GM13976 (cell line): ENCODE results near the gene PARPBP.
"Not testable (repeated sequence)": the region's sequence is repeated elsewhere in the genome, so short reads cannot be mapped to it uniquely, and the experiment has no call there.

Experiments used
- DNase-seq: peaks from one replicate; pipeline ENCODE4 v3.0.0; 2012; ENCODE audit warnings: low spot score
- in situ Hi-C: fragments of 300-500 bp; cut with MboI; formaldehyde crosslinking; loops from one replicate; pipeline ENCODE4 v1.12.0; 2022; ENCODE audit warnings: low sequenced_read_pairs, mixed read lengths, inconsistent platforms; ENCODE audit not compliant: unreplicated experiment
- TF ChIP-seq, protein P1 (sequence below): IDR thresholded peaks from 2 replicates; pipeline ENCODE4 v1.5.1; 2012; ENCODE audit warnings: borderline replicate concordance, mild to moderate bottlenecking; ENCODE audit not compliant: insufficient read depth; ENCODE audit errors: extremely low read depth, missing control alignments, control extremely low read depth

PARPBP gene

DNA sequence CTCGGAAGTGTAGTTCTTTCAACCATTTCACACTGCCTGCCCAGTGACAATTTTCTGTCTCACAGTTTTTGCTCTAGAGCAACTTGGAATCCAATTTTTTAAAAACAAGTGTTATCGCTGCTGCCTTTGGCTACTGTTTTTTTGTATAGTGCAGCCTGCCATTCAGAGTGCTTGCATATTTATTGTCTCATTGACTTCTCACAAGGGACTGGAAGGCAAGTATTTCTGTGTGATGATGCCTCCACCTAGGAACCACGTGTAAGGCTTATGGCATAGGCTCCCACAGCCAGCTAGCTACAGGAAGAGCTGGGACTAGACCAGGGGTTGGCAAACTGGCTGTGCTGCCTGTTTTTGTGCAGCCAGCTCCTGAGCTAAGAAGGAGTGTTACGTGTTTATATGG, 903 bp downstream of the PARPBP start:
- TF ChIP-seq, protein P1, sequence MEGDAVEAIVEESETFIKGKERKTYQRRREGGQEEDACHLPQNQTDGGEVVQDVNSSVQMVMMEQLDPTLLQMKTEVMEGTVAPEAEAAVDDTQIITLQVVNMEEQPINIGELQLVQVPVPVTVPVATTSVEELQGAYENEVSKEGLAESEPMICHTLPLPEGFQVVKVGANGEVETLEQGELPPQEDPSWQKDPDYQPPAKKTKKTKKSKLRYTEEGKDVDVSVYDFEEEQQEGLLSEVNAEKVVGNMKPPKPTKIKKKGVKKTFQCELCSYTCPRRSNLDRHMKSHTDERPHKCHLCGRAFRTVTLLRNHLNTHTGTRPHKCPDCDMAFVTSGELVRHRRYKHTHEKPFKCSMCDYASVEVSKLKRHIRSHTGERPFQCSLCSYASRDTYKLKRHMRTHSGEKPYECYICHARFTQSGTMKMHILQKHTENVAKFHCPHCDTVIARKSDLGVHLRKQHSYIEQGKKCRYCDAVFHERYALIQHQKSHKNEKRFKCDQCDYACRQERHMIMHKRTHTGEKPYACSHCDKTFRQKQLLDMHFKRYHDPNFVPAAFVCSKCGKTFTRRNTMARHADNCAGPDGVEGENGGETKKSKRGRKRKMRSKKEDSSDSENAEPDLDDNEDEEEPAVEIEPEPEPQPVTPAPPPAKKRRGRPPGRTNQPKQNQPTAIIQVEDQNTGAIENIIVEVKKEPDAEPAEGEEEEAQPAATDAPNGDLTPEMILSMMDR: no peak
- peak; percentile 16 for DNase-seq
- in situ Hi-C loops: no loop called here

DNA sequence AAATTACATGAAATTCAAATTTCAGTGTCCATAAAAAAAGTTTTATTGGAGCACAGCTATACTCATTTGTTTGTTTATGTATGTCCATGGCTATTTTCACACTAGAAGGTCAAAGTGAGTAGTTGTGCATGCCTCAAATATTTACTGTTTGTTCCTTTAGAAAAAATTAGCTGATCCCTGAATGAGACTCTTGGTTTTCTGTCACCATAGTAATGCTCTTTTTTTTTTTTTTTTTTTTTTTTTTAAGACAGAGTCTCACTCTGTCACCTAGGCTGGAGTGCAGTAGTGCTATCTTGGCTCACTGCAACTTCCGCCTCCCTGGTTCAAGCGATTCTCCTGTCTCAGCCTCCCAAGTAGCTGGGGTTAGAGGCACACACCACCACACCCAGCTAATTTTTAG, 1.3 kb downstream of the PARPBP start:
- in situ Hi-C loops, DNase-seq: not testable (repeated sequence)

DNA sequence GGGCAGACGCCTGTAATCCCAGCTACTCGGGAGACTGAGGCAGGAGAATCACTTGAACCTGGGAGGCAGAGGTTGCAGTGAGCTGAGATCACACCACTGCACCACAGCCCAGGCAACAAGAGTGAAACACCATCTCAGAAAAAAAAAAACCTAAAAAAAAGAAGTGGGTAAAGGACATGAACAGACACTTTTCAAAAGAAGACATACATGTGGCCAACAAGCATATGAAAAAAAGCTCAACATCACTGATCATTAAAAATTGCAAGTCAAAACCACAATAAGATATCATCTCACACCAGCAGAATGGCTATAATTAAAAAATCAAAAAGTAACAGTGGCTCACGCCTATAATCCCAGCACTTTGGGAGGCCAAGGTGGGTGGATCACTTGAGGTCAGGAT, 10.7 kb downstream of the PARPBP start:
- DNase-seq, in situ Hi-C loops: not testable (repeated sequence)

- in situ Hi-C loops, DNase-seq: not testable (repeated sequence)
These were observed 11.5 kb downstream of the PARPBP start for GRCh38 chr12:102131442-102131841.

- in situ Hi-C loops, DNase-seq: not testable (repeated sequence)
These were observed 17.6 kb downstream of the PARPBP start for GRCh38 chr12:102137619-102138018.

- DNase-seq, in situ Hi-C loops: not testable (repeated sequence)
These were observed 22.9 kb downstream of the PARPBP start for GRCh38 chr12:102142866-102143373.

DNA sequence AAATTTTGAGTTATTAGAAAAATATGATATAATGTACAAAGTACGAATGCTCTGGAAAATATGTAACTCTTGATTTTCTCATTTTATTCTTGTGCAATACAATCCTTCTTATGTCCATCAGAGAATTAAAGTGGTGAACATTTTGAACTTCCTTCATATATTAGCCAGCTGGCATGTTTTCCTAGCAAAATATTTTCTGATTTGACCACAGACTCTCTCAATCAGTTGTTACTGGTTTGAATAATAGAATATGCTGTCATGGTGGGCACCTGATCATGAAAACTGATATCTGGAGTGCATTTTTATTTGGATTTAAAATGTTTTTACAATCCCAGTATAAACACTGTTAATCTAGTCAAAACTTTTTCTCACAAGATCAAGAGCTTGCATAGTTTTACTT, 24.2 kb downstream of the PARPBP start:
- DNase-seq: no peak

DNA sequence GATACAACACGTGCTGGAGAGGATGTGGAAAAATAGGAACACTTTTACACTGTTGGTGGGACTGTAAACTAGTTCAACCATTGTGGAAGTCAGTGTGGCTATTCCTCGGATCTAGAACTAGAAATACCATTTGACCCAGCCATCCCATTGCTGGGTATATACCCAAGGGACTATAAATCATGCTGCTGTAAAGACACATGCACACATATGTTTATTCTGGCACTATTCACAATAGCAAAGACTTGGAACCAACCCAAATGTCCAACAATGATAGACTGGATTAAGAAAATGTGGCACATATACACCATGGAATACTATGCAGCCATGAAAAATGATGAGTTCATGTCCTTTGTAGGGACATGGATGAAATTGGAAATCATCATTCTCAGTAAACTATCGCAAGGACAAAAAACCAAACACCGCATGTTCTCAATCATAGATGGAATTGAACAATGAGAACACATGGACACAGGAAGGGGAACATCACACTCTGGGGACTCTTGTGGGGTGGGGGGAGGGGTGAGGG, 27.1 kb downstream of the PARPBP start:
- in situ Hi-C loops, DNase-seq: not testable (repeated sequence)

More for the DNA sequence above, 24.2 kb downstream of the PARPBP start:
- in situ Hi-C loops: no loop called here
- TF ChIP-seq, protein P1: no peak

GRCh38 chr12:102155206-102155605, 35.2 kb downstream of the PARPBP start:
- in situ Hi-C loops, DNase-seq: not testable (repeated sequence)

- in situ Hi-C loops: no loop called here
These were observed 43.4 kb downstream of the PARPBP start for GRCh38 chr12:102163383-102163782.

More at GRCh38 chr12:102163383-102163782, 43.4 kb downstream of the PARPBP start:
- no peak for DNase-seq
- TF ChIP-seq, protein P1: no peak
